Memory B cell (primary cell): ENCODE data around the gene GFER.
"Not testable (repeated sequence)": the region's sequence is repeated elsewhere in the genome, so short reads cannot be mapped to it uniquely, and the experiment has no call there.

Experiments used
- ATAC-seq: fragments of 150-1000 bp; cut with Tn5 transposase; 2 replicates; pipeline ENCODE4 v1.10.0; 2021; ENCODE audit warnings: low read depth, mild to moderate bottlenecking, moderate library complexity
- DNase-seq, 2 donors: peaks; one replicate each; pipeline ENCODE4 v3.0.0; 2022; ENCODE audit warnings: low spot score in 2 of 2
- H3K27ac Mint-ChIP-seq: one replicate; pipeline ENCODE4 v1.8.0; 2022; ENCODE audit warnings: mild to moderate bottlenecking, moderate library complexity, mixed read lengths
- H3K27me3 Mint-ChIP-seq: one replicate; pipeline ENCODE4 v1.8.0; 2022; ENCODE audit warnings: mixed read lengths
- H3K36me3 Mint-ChIP-seq: one replicate; pipeline ENCODE4 v1.8.0; 2022; ENCODE audit warnings: mild to moderate bottlenecking, mixed read lengths
- H3K4me1 Mint-ChIP-seq: one replicate; pipeline ENCODE4 v1.8.0; 2022; ENCODE audit warnings: mixed read lengths
- H3K4me3 Mint-ChIP-seq: one replicate; pipeline ENCODE4 v1.8.0; 2022; ENCODE audit warnings: mild to moderate bottlenecking, moderate library complexity, mixed read lengths
- H3K9me3 Mint-ChIP-seq: one replicate; pipeline ENCODE4 v1.8.0; 2022; ENCODE audit warnings: mixed read lengths

GFER gene

GRCh38 chr16:2033057-2033908, 49.3 kb downstream of the GFER start:
- Mint-ChIP-seq H3K9me3 (no peaks in the 10 kb centered on the region), H3K4me3 (peak overlapping the region; percentile 5), H3K4me1 (no peaks in the 10 kb centered on the region), H3K36me3 (no peaks in the 10 kb centered on the region), H3K27me3 (peaks cover 13% of the 10 kb centered on the region), H3K27ac (peak overlapping the region; percentile 38)
- peak; percentile 71 for ATAC-seq
- no peak for DNase-seq

GRCh38 chr16:2033909-2034695, 50.1 kb downstream of the GFER start:
- H3K4me1 Mint-ChIP-seq, H3K9me3 Mint-ChIP-seq, ATAC-seq, H3K36me3 Mint-ChIP-seq, DNase-seq, H3K27ac Mint-ChIP-seq, H3K4me3 Mint-ChIP-seq: not testable (repeated sequence)
- H3K27me3 Mint-ChIP-seq = peaks cover 16% of the 10 kb centered on the region

DNA sequence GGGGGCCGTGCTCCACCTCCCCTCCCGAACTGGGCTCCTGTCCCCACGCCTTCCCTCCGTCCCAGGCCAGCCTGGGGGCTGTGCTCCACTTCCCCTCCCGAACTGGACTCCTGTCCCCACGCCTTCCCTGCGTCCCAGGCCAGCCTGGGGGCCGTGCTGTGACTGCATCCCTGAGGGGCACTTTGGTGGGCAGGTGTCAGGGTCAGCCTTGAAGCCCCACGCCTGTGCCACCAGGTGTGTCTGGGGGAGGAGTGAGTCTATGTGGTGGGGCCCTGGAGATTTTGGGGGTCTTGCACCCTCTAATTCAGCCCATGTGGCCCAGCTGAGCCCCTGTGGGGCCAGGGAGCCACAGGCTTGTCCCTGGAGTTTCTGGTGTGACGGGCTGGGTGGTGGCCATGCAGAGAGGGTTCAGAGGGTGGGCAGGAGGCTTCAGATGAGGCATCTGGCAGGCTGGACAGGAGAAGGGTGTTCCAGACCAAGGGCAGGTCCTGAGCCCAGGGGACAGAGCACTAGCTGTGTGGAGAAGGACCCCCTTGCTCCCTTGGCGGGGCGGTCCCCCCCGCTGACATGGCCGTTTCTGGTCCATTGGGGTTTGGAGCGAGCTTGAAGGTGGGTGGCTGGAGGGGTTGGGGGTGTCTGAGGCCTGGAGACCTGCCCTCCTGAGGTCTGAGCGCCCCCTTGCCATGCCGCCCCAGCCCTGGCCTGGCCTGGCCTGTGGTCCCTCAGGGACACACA, 50.9 kb downstream of the GFER start:
- H3K27me3 Mint-ChIP-seq = peaks cover 17% of the 10 kb centered on the region
- no peaks in the 10 kb centered on the region for H3K36me3 Mint-ChIP-seq
- ATAC-seq (no peak), DNase-seq (no peak)
- H3K4me1 Mint-ChIP-seq = no peaks in the 10 kb centered on the region
- H3K27ac Mint-ChIP-seq = no peak overlapping the region
- H3K4me3 Mint-ChIP-seq = no peak overlapping the region
- no peaks in the 10 kb centered on the region for H3K9me3 Mint-ChIP-seq

DNA sequence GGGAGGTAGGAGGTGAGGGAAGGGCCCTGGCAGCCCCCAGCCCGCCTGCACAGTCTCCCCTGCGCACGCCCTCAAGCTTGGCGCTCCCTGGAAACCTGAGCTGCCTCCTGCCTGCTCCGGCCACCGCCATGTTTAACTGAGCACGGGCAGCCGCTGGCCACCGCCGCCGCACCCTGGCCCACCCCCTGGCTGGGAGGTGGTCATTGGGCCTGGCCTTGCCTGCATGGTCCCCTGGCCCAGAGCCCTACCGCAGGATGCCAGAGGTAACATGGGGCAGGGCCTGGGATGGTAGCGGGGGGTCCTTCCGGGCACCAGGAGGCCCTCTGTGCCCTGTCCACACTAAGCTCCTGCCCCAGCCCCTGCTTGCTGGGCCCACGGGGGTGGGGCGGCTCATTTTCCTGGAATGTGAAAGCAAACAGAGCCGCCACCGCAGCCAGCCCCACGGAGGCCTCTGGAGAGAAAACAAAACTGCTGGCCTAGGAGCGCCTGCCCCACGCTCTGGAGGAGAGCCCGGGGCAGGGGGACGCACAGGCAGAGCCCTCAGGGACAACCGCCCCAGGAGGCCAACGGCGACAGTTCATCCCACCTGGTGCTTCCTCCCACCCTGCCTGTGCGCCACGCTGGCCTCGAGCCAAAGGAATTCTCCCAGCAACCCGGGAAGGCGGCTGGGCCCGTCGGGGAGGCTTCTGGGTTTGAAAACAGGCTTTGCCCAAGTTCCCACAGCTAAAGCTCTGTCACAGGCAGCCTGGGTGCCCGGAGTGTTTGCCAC, 51.6 kb downstream of the GFER start:
- H3K27ac Mint-ChIP-seq = no peak overlapping the region
- no peaks in the 10 kb centered on the region for H3K4me1 Mint-ChIP-seq
- no peaks in the 10 kb centered on the region for H3K9me3 Mint-ChIP-seq
- no peak for ATAC-seq
- no peak for DNase-seq
- no peaks in the 10 kb centered on the region for H3K36me3 Mint-ChIP-seq
- H3K27me3 Mint-ChIP-seq = peaks cover 17% of the 10 kb centered on the region
- no peak overlapping the region for H3K4me3 Mint-ChIP-seq

DNA sequence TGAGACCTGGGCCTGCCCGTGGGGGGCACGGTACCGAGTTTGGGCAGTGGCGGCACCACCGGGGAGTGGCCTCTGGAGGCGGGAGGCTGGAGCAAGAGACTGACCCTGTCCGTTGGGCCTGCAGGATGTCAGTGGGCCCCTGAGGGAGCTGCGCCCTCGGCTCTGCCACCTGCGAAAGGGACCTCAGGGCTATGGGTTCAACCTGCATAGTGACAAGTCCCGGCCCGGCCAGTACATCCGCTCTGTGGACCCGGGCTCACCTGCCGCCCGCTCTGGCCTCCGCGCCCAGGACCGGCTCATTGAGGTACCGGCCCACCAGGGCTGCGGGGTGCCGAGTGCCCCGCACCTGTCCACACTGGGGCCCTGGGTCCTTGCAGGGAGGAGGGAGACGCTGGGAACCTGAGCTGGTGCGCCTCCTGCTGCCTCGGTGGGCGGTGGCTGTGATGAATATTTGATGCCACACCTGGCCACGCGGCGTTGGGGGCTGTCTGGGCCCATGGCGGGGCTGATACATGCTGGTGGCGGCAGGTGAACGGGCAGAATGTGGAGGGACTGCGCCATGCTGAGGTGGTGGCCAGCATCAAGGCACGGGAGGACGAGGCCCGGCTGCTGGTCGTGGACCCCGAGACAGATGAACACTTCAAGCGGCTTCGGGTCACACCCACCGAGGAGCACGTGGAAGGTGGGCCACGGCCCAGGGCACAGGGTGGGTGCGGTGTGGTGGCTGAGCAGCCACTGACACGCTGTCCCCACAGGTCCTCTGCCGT, 52.4 kb downstream of the GFER start:
- ATAC-seq (no peak), DNase-seq (no peak)
- Mint-ChIP-seq H3K36me3 (no peaks in the 10 kb centered on the region), H3K27ac (no peak overlapping the region), H3K4me1 (no peaks in the 10 kb centered on the region), H3K9me3 (no peaks in the 10 kb centered on the region), H3K27me3 (peaks cover 17% of the 10 kb centered on the region), H3K4me3 (no peak overlapping the region)

DNA sequence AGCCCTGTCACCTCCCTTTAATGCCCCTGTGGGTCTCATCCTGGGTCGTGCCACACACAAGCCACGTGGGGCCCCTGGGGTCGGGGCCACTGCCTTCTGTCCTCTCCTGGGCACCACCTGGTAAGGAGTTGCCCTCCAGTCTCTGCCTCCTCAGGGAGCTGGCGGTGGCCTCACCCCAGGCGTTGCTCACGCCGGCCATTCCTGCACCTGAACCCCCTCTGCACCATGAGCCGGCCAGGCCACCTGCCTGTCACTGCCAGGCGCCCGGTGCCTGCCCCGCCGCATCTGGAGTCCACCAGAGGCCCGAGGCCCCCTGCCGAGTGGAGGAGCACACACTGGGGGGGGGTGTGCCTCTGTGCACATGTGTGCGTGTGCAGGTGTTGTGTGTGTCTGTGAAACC, 53.1 kb downstream of the GFER start:
- ATAC-seq = no peak
- Mint-ChIP-seq H3K27me3 (peaks cover 17% of the 10 kb centered on the region), H3K9me3 (no peaks in the 10 kb centered on the region)

More for the DNA sequence above, 53.1 kb downstream of the GFER start:
- Mint-ChIP-seq H3K36me3 (no peaks in the 10 kb centered on the region), H3K27ac (no peak overlapping the region), H3K4me1 (no peaks in the 10 kb centered on the region), H3K4me3 (no peak overlapping the region)
- DNase-seq = no peak
